H1 (cell line): ENCODE measurements around the gene BCL2L11. TPM values are rescaled to one million over a fixed set of nuclear protein-coding genes. Genes with fewer than 3 reads are reported as not detected.

ENCODE experiments used
- BACH1 ChIP-seq: IDR thresholded peaks from 2 replicates; pipeline ENCODE4 v1.6.1; 2012; ENCODE audit warnings: low read length, improper control_type of control experiment
- EZH2 ChIP-seq: fragments of 200-600 bp; sonication (generic); IDR thresholded peaks from 2 replicates; pipeline ENCODE4 v1.7.1; 2012; ENCODE audit warnings: low read depth, mild to moderate bottlenecking, moderate library complexity, low read length, inconsistent platforms; ENCODE audit not compliant: severe bottlenecking
- JUN ChIP-seq: IDR thresholded peaks from 2 replicates; pipeline ENCODE4 v1.6.1; 2011; ENCODE audit warnings: low read depth, mild to moderate bottlenecking, improper control_type of control experiment, low read length
- KDM4A ChIP-seq: IDR thresholded peaks from one replicate; pipeline ENCODE4 v1.7.1; 2012; ENCODE audit warnings: low read depth, mild to moderate bottlenecking, moderate library complexity, low read length, inconsistent platforms; ENCODE audit not compliant: severe bottlenecking
- MAFK ChIP-seq: IDR thresholded peaks from 2 replicates; pipeline ENCODE4 v1.6.1; 2012; ENCODE audit warnings: low read depth, mild to moderate bottlenecking, improper control_type of control experiment, low read length
- POLR2AphosphoS5 ChIP-seq: IDR thresholded peaks from 2 replicates; pipeline ENCODE4 v1.6.1; 2011; ENCODE audit warnings: low read depth, low read length
- RXRA ChIP-seq: IDR thresholded peaks from 2 replicates; pipeline ENCODE4 v1.6.1; 2011; ENCODE audit warnings: low read depth, mild to moderate bottlenecking, low read length, moderate library complexity; ENCODE audit not compliant: insufficient read depth
- SP1 ChIP-seq: IDR thresholded peaks from 2 replicates; pipeline ENCODE4 v1.6.1; 2011; ENCODE audit warnings: low read depth, low read length
- TEAD4 ChIP-seq: IDR thresholded peaks from 2 replicates; pipeline ENCODE4 v1.6.1; 2012; ENCODE audit warnings: low read depth, low read length, inconsistent platforms, mixed read lengths
- polyA plus RNA-seq, 7 experiments: library from polyadenylated mRNA; depleted of rRNA in 3 of 7; stranded (reverse) in 5 of 7; unstranded in 2 of 7; fragments of >200 nt in 5 of 7; fragments of 200-250 nt in 2 of 7; gene quantifications; 1 replicate in 5 of 7; 2 replicates in 1 of 7; 4 replicates in 1 of 7; pipeline versions ENCODE4 v1.2.1 to v1.2.3, GENCODE V29; 2011 to 2013; ENCODE audit warnings: missing spikeins in 2 of 7, mixed read lengths in 2 of 7
- total RNA-seq: library from RNA; stranded (reverse); fragmentation: NEBNext Ultra II Directional; extraction: Animal tissue kit (Norgen Biotek cat#: 25700); gene quantifications from 2 replicates; pipeline ENCODE4 v1.2.1, GENCODE V29; 2021
- TF ChIP-seq, protein P1 (sequence below): fragments of 300-600 bp; sonication (generic); IDR thresholded peaks from 2 replicates; pipeline ENCODE4 v1.7.1; 2012; ENCODE audit warnings: low read length, moderate library complexity, mild to moderate bottlenecking, inconsistent platforms; ENCODE audit not compliant: insufficient replicate concordance

The BCL2L11 gene
- total and polyA plus RNA-seq, 2 of the 8 experiments (the other 6 are each of a cell fraction or from before 2014, with no cell fraction given) = 7.5 to 22.9 TPM

GRCh38 chr2:111117598-111118480 is 2.9 kb upstream of the BCL2L11 start (continued):
- no peak for TF ChIP-seq EZH2
- TF ChIP-seq JUN = no peak
- no peak for TF ChIP-seq POLR2AphosphoS5
- TF ChIP-seq RXRA = no peak
- TF ChIP-seq SP1 = 0 out of 2 replicates have a peak, but pooled peaks have one; percentile 4
- peak; percentile 21 for TF ChIP-seq KDM4A
- TF ChIP-seq, protein P1, sequence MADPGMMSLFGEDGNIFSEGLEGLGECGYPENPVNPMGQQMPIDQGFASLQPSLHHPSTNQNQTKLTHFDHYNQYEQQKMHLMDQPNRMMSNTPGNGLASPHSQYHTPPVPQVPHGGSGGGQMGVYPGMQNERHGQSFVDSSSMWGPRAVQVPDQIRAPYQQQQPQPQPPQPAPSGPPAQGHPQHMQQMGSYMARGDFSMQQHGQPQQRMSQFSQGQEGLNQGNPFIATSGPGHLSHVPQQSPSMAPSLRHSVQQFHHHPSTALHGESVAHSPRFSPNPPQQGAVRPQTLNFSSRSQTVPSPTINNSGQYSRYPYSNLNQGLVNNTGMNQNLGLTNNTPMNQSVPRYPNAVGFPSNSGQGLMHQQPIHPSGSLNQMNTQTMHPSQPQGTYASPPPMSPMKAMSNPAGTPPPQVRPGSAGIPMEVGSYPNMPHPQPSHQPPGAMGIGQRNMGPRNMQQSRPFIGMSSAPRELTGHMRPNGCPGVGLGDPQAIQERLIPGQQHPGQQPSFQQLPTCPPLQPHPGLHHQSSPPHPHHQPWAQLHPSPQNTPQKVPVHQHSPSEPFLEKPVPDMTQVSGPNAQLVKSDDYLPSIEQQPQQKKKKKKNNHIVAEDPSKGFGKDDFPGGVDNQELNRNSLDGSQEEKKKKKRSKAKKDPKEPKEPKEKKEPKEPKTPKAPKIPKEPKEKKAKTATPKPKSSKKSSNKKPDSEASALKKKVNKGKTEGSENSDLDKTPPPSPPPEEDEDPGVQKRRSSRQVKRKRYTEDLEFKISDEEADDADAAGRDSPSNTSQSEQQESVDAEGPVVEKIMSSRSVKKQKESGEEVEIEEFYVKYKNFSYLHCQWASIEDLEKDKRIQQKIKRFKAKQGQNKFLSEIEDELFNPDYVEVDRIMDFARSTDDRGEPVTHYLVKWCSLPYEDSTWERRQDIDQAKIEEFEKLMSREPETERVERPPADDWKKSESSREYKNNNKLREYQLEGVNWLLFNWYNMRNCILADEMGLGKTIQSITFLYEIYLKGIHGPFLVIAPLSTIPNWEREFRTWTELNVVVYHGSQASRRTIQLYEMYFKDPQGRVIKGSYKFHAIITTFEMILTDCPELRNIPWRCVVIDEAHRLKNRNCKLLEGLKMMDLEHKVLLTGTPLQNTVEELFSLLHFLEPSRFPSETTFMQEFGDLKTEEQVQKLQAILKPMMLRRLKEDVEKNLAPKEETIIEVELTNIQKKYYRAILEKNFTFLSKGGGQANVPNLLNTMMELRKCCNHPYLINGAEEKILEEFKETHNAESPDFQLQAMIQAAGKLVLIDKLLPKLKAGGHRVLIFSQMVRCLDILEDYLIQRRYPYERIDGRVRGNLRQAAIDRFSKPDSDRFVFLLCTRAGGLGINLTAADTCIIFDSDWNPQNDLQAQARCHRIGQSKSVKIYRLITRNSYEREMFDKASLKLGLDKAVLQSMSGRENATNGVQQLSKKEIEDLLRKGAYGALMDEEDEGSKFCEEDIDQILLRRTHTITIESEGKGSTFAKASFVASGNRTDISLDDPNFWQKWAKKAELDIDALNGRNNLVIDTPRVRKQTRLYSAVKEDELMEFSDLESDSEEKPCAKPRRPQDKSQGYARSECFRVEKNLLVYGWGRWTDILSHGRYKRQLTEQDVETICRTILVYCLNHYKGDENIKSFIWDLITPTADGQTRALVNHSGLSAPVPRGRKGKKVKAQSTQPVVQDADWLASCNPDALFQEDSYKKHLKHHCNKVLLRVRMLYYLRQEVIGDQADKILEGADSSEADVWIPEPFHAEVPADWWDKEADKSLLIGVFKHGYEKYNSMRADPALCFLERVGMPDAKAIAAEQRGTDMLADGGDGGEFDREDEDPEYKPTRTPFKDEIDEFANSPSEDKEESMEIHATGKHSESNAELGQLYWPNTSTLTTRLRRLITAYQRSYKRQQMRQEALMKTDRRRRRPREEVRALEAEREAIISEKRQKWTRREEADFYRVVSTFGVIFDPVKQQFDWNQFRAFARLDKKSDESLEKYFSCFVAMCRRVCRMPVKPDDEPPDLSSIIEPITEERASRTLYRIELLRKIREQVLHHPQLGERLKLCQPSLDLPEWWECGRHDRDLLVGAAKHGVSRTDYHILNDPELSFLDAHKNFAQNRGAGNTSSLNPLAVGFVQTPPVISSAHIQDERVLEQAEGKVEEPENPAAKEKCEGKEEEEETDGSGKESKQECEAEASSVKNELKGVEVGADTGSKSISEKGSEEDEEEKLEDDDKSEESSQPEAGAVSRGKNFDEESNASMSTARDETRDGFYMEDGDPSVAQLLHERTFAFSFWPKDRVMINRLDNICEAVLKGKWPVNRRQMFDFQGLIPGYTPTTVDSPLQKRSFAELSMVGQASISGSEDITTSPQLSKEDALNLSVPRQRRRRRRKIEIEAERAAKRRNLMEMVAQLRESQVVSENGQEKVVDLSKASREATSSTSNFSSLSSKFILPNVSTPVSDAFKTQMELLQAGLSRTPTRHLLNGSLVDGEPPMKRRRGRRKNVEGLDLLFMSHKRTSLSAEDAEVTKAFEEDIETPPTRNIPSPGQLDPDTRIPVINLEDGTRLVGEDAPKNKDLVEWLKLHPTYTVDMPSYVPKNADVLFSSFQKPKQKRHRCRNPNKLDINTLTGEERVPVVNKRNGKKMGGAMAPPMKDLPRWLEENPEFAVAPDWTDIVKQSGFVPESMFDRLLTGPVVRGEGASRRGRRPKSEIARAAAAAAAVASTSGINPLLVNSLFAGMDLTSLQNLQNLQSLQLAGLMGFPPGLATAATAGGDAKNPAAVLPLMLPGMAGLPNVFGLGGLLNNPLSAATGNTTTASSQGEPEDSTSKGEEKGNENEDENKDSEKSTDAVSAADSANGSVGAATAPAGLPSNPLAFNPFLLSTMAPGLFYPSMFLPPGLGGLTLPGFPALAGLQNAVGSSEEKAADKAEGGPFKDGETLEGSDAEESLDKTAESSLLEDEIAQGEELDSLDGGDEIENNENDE = no peak
- no peak; the same call in 1 of the 2 replicates for TF ChIP-seq BACH1
- no peak for TF ChIP-seq TEAD4
- TF ChIP-seq MAFK = no peak
